Measurements from ENCODE around the gene SZT2. TPM values are rescaled to one million over a fixed set of nuclear protein-coding genes. Genes with fewer than 3 reads are reported as not detected.

SZT2 gene
- total and polyA plus RNA-seq, 2 of the 13 experiments (the other 11 are each of a cell fraction or from before 2014, with no cell fraction given): 8.0 to 8.8 TPM

DNA sequence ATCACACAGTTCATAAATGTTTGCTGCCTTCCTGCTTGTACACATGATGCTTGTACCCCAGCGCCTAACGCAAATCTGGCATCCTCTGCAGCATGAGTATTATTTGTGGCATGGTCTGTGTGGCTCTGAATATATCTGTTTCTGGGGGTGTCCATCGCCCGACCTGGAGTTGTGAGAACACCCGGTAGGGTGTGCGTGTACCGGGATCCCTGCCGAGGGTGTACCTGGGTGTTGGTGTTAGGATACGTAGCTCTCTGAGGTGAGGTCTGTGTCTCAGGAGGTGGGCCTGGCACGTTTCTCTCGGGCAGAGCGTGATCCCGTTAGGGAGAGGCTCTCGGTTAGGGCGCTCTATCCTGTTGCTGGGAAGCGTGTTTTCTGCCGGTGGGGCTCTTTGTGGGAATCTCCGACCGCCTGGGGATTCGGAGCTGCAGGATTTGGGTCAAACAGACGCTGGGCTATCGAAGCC is 41.3 kb upstream of the SZT2 start (continued):
- no peak for TF ChIP-seq HDAC6 (IDR thresholded peaks at IDR 0.05; ENCODE audit: low read depth, low read length)
- no peak for TF ChIP-seq STAG1 (CRISPR knock-in tag; IDR thresholded peaks at IDR 0.05)
- TF ChIP-seq HOXA7 (CRISPR knock-in tag; IDR thresholded peaks at IDR 0.05): no peak
- TF ChIP-seq, protein P1, sequence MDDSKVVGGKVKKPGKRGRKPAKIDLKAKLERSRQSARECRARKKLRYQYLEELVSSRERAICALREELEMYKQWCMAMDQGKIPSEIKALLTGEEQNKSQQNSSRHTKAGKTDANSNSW (CRISPR knock-in tag; IDR thresholded peaks at IDR 0.05; ENCODE audit: borderline replicate concordance): no peak
- TF ChIP-seq ZNF44 (CRISPR knock-in tag; IDR thresholded peaks at IDR 0.05): no peak
- peak; percentile 4; the same call in 1 of the 2 replicates for TF ChIP-seq ZNF556 (CRISPR knock-in tag; IDR thresholded peaks at IDR 0.05; ENCODE audit: borderline replicate concordance)
- TF ChIP-seq ZSCAN29 (CRISPR knock-in tag; conservative IDR thresholded peaks at IDR 0.05): no peak
- TF ChIP-seq MYNN (CRISPR knock-in tag; IDR thresholded peaks at IDR 0.05; ENCODE audit: low read depth): no peak
- no peak for TF ChIP-seq TEAD2 (CRISPR knock-in tag; IDR thresholded peaks at IDR 0.05)
- no peak for TF ChIP-seq PTBP1 (IDR thresholded peaks at IDR 0.05; ENCODE audit: low read depth, low read length, poor library complexity, severe bottlenecking)
- TF ChIP-seq FOXC1 (CRISPR knock-in tag; IDR thresholded peaks at IDR 0.05; ENCODE audit: borderline replicate concordance): 0 out of 2 replicates have a peak, but pooled peaks have one; percentile 83
- no peak for TF ChIP-seq KLF13 (CRISPR knock-in tag; IDR thresholded peaks at IDR 0.05)
- no peak for TF ChIP-seq BCL6 (CRISPR knock-in tag; IDR thresholded peaks at IDR 0.05)
- no peak for TF ChIP-seq BHLHE40 (IDR thresholded peaks at IDR 0.05; ENCODE audit: low read length)
- TF ChIP-seq, protein P2, sequence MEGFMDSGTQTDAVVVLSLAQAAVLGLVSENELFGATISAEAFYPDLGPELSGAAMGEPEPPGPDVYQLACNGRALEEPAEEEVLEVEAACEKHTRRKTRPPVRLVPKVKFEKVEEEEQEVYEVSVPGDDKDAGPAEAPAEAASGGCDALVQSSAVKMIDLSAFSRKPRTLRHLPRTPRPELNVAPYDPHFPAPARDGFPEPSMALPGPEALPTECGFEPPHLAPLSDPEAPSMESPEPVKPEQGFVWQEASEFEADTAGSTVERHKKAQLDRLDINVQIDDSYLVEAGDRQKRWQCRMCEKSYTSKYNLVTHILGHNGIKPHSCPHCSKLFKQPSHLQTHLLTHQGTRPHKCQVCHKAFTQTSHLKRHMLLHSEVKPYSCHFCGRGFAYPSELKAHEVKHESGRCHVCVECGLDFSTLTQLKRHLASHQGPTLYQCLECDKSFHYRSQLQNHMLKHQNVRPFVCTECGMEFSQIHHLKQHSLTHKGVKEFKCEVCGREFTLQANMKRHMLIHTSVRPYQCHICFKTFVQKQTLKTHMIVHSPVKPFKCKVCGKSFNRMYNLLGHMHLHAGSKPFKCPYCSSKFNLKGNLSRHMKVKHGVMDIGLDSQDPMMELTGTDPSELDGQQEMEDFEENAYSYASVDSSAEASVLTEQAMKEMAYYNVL (CRISPR knock-in tag; IDR thresholded peaks at IDR 0.05; ENCODE audit: borderline replicate concordance): no peak
- TF ChIP-seq JUND (CRISPR knock-in tag; IDR thresholded peaks at IDR 0.05): no peak
- no peak for TF ChIP-seq BRD4 (CRISPR knock-in tag; IDR thresholded peaks at IDR 0.05)
- no peak for TF ChIP-seq SAP130 (CRISPR knock-in tag; IDR thresholded peaks at IDR 0.05; ENCODE audit: low read depth)
- no peak for TF ChIP-seq REXO4 (CRISPR knock-in tag; IDR thresholded peaks at IDR 0.05; ENCODE audit: borderline replicate concordance)
- TF ChIP-seq, protein P3, sequence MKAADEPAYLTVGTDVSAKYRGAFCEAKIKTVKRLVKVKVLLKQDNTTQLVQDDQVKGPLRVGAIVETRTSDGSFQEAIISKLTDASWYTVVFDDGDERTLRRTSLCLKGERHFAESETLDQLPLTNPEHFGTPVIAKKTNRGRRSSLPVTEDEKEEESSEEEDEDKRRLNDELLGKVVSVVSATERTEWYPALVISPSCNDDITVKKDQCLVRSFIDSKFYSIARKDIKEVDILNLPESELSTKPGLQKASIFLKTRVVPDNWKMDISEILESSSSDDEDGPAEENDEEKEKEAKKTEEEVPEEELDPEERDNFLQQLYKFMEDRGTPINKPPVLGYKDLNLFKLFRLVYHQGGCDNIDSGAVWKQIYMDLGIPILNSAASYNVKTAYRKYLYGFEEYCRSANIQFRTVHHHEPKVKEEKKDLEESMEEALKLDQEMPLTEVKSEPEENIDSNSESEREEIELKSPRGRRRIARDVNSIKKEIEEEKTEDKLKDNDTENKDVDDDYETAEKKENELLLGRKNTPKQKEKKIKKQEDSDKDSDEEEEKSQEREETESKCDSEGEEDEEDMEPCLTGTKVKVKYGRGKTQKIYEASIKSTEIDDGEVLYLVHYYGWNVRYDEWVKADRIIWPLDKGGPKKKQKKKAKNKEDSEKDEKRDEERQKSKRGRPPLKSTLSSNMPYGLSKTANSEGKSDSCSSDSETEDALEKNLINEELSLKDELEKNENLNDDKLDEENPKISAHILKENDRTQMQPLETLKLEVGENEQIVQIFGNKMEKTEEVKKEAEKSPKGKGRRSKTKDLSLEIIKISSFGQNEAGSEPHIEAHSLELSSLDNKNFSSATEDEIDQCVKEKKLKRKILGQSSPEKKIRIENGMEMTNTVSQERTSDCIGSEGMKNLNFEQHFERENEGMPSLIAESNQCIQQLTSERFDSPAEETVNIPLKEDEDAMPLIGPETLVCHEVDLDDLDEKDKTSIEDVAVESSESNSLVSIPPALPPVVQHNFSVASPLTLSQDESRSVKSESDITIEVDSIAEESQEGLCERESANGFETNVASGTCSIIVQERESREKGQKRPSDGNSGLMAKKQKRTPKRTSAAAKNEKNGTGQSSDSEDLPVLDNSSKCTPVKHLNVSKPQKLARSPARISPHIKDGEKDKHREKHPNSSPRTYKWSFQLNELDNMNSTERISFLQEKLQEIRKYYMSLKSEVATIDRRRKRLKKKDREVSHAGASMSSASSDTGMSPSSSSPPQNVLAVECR (CRISPR knock-in tag; IDR thresholded peaks at IDR 0.05; ENCODE audit: borderline replicate concordance): no peak
- no peak for TF ChIP-seq ZNF615 (CRISPR knock-in tag; IDR thresholded peaks at IDR 0.05; ENCODE audit: borderline replicate concordance)
- TF ChIP-seq, protein P4, sequence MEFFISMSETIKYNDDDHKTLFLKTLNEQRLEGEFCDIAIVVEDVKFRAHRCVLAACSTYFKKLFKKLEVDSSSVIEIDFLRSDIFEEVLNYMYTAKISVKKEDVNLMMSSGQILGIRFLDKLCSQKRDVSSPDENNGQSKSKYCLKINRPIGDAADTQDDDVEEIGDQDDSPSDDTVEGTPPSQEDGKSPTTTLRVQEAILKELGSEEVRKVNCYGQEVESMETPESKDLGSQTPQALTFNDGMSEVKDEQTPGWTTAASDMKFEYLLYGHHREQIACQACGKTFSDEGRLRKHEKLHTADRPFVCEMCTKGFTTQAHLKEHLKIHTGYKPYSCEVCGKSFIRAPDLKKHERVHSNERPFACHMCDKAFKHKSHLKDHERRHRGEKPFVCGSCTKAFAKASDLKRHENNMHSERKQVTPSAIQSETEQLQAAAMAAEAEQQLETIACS (CRISPR knock-in tag; IDR thresholded peaks at IDR 0.05): no peak
- TF ChIP-seq PHF8 (CRISPR knock-in tag; IDR thresholded peaks at IDR 0.05): no peak
- TF ChIP-seq FOXJ3 (CRISPR knock-in tag; IDR thresholded peaks at IDR 0.05; ENCODE audit: borderline replicate concordance): no peak
